SKM-1 treated with dmso at 0.1 percent for 144 hours (cell line): Measurements from ENCODE around the gene NKAIN4.
"Not testable (repeated sequence)": the region's sequence is repeated elsewhere in the genome, so short reads cannot be mapped to it uniquely, and the experiment has no call there.

Experiments
- DNase-seq: peaks from one replicate; lab custom pipeline; 2025; ENCODE audit not compliant: unreplicated experiment; lab: John Stamatoyannopoulos, UW

Gene NKAIN4

DNA sequence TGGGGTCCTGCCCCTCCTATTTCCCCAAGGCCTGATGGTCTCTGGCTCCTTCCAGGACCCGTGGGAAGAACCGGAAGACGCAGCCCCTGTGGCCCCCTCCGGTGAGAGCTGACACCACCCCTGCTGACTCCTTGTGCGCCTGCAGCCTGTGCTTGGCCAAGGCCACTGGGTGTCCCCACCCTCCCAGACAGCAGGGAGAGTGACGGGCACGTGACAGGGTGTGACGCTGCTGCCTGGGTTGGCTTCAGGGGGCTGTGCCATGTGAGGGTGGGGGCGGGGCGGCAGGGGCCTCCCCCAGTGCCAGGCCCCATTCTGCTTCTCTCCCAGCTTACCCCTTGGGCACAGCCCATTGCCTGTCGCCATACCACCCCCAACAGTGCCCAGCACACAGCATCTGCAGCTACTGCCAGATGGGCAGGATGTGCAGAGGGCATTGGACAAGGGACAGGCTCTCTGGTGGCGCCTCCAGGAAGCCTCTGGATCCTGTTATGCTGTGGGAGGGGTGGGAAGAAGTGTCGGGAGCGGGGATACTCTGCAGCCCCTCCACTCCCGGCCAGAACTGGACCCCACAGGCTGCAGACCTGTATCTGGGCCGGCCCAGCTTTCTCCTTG, 15.6 kb downstream of the NKAIN4 start:
- no peak for DNase-seq

GRCh38 chr20:63238031-63238430, 16.2 kb downstream of the NKAIN4 start:
- no peak for DNase-seq

- DNase-seq: no peak
Measured at GRCh38 chr20:63236116-63236837, 18.0 kb downstream of the NKAIN4 start.

DNA sequence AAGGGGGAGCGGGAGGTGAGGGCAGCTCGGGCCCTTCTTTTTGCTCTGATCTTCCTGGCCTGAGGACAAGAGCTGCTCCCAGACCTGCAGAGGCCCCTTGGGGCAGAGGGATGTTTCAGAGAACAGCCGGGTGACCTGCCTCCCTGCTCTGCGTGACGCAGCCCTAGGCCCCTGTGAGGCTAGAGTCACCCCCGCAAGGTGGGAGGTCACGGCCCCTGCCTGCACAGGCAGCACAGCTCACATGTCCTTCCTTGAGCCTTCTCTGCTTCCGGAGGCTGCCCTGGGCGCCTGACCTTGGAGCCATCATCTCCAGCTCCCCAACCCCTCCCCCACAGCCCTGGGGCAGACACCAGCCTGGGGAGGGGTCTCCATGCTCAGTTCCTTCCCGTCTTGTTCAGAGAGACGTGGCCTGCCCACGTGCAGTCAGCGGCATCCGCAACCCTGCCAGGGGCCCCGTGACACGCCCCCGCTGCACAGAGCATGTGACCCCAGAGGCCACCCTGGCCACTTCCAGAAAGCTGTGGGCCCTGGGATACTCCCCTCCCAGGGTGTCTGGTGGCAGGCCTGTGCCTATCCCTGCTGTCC, 18.8 kb downstream of the NKAIN4 start, which contains the start of gene BIRC7:
BIRC7 (plus strand) TSS at position 507 of the 585 bp plus-strand sequence. CDS start 192 bp downstream, outside the sequence.
- peak; percentile 54 for DNase-seq

- DNase-seq: no peak
Measured at GRCh38 chr20:63234693-63235398, 19.4 kb downstream of the NKAIN4 start.

DNA sequence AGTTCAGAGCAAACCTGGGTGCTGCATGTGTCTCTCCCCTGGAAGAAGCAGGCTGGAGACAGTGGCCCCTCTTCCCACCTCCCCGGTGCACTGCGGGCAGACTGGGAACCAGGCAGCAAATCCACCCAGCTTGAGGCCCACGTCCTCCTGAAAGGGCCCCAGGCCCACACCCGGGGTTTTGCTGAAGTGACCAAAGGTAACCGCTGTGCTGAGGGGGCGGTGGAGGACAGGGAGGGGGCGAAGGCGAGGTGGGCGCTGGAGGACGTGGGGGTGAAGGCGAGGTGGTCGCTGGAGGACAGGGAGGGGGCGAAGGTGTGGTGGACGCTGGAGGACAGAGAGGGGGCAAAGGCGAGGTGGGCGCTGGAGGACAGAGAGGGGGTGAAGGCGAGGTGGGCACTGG, 20.3 kb downstream of the NKAIN4 start:
- no peak for DNase-seq

- DNase-seq: no peak
Measured at GRCh38 chr20:63233061-63233344, 21.3 kb downstream of the NKAIN4 start.

DNA sequence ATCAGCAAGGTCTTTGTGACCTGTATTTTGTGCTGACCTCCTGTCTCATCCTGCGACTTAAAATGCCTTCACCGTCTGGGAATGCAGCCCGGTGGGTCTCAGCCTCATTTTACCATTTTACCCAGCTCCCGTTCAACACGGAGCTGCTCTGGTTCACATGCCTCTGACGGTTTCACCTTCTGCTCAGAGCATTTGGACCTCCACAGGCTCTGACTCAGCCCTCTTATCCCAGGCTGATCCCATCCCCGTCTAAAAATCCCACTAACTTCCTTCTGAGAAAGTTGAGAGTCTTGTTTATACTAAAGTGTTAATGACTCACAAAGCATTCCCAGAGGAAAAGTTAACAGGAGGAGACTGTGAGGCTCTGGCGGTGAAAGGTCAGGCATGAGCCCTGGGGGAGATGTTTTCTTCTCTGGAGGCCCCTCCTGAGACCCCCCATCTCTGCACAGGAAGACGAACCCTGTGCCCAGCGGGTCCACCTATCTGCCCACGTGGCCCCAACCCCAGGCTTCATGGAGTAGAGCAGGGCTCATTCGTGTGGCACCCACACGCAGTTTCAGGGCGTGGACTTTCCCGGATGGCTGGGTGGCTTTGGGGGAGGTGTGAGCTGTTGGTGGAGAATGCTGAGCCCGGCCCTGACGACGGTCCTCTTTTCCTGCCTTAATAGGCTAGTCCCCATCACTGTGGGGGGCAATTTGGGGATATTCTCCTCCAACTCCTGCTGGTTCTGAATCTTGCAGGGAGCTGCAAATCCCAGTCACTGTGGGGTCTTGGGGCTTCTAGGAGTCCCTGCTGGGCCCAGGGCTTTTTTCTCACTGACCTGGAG, 21.8 kb downstream of the NKAIN4 start:
- no peak for DNase-seq

GRCh38 chr20:63230800-63231268, 23.4 kb downstream of the NKAIN4 start:
- DNase-seq: no peak

DNA sequence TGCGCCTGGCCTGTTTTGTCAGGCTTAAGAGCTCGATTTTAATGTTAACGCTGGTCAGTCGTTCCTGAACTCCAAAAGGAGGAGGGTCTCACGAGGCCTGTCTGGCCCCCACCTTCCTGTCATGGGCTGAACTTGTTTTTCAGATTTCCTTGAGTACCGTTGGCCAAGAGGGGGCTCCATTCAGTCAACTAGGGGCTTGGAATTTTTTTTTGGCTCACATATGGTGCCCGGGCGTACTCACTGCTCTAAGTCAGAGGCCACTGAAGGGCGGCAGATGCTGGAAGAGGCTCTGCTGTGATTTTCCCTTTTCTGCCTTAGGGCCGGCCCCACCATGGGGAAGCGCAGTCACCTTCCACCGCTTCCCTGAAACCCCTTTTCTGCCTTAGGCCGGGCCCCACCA, 25.5 kb downstream of the NKAIN4 start:
- DNase-seq: no peak

- DNase-seq: no peak
Measured at GRCh38 chr20:63227260-63227659, 27.0 kb downstream of the NKAIN4 start.

DNA sequence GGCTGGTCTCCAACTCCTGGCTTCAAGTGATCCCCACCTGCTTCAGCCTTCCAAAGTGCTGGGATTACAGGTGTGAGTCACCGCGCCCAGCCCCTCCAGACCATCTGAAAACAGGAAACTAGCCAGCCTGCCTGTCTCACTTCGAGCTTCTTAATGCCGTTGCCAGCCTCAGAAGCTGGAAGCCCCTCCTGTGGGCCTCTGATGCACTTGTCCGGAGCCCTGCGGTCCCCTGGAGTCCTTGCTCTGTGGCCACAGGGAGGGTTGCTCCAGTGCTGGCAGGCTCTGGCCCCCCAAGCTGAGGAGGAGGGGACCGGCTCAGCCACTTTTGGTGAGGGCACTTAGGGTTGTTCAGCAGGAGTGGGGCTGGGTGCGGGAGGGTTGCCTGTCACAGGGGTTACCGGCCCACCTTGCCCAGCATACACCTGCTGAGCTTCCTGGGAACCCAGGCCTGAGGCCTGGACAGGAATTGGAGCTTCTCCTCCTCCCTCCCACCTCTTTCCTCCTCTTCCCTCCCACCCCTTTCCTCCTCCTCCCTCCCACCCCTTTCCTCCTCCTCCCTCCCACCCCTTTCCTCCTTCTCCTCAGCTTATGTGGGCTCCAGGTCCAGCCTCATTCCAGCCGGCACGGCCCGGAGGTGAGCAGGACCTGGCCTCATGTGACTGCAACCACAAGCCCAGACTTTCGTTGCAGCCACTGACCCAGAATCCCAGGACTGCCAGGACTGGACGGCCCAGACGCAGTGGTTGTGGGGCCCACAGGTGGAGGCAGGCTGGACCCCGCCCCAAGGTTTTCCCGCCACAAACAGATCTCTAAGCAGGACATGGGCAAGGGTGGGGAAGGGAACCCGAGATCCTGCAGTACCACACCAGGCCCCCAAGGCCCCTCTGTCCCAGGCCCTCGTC, 28.0 kb downstream of the NKAIN4 start:
- no peak for DNase-seq

GRCh38 chr20:63225082-63225454, 29.2 kb downstream of the NKAIN4 start:
- no peak for DNase-seq

GRCh38 chr20:63224412-63225081, 29.7 kb downstream of the NKAIN4 start:
- DNase-seq: no peak

- no peak for DNase-seq
Measured at GRCh38 chr20:63223826-63224207, 30.4 kb downstream of the NKAIN4 start.

DNA sequence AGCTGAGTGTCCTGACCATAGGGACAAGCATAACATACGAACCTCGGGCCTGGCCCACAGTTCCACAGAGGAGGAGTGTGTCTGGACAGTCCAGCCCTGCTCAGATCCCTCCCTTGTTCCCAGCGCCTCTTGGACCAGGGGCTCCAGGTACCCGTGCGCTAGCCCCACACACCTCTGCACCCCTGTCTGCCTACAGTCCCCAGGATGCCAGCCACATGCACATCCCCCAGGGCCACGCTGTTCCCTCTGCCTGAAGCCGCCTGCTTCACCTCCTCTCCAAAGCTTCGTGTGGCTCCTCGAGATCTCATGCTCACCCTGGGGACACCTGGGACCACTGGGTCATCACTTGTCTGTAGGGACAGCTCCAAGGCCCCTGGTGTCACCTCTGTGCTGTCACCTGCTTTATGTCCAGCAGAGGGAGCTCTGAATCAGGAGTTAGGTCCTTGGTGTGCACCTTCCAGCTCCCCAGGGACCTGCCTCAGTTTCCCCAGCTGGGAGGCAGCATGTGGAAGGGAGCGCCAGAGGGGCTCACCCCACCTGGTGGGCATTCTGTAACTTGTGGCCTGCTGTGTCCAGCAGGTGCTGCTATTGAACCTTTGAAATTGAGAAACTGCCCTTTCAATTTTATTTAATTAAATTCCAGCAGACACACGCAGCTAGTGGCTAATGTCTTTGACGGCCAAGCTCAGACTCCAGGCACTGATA, 31.0 kb downstream of the NKAIN4 start:
- peak; percentile 17 for DNase-seq

- no peak for DNase-seq
Measured at GRCh38 chr20:63222541-63222940, 31.7 kb downstream of the NKAIN4 start.

DNA sequence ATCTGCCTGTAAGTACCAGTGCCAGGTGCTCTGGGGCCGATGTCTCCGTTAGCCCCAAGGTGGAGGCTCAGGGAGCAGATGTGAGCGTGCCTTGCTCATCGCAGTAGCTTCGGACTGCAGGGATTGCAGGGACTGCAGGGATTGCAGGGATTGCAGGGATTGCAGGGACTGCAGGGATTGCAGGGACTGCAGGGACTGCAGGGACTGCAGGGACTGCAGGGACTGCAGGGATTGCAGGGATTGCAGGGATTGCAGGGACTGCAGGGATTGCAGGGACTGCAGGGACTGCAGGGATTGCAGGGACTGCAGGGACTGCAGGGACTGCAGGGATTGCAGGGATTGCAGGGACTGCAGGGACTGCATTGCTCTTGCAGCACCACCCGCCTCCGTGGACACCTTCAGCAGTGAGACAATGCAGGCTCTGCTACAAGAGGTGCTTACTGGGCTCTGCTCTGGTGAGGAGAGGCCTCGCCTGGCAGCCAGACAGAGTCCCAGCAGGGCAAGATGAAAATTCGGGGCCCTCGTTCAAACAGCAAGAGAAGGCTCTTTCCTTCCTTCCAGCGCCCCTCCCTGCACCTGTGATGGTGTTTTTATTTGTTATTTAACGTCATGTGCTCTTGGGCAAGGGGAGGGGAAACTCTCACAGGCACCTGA, 32.7 kb downstream of the NKAIN4 start:
- not testable (repeated sequence) for DNase-seq
